ENCODE results near the gene MOB3B. TPM values are rescaled to one million over a fixed set of nuclear protein-coding genes. Genes with fewer than 3 reads are reported as not detected.

MOB3B gene
- total and polyA plus RNA-seq, 2 of the 13 experiments (the other 11 are each of a cell fraction or from before 2014, with no cell fraction given), result 0.03 to 0.09 TPM

GRCh38 chr9:27383524-27383923, 146.1 kb downstream of the MOB3B start:
- Histone ChIP-seq H3K79me2 (ENCODE audit: insufficient read depth, low read length) (no peaks in the 10 kb centered on the region), H3K9ac (ENCODE audit: insufficient read depth, low read depth, low read length) (no peak overlapping the region), H3K4me1 (ENCODE audit: insufficient read depth, low read length) (peaks cover 16% of the 10 kb centered on the region), H3K9me3 (ENCODE audit: low read length) (no peaks in the 10 kb centered on the region), H3K4me2 (ENCODE audit: low read depth, low read length) (no peak overlapping the region), H3K27ac (ENCODE audit: extremely low read length, insufficient read depth, low read length) (no peak overlapping the region), H3K27me3 (ENCODE audit: control insufficient read depth in 1 of 2, insufficient read depth in 2 of 2, low read length in 2 of 2) (peaks cover 0 to 5% of the 10 kb centered on the region in 2 experiments; a peak in 1 of 5 replicates), H3K4me3 (replicated peaks in 1 of 3; ENCODE audit: insufficient read depth in 1 of 3, low read depth in 2 of 3, low read length in 3 of 3) (no peak overlapping the region), H3K36me3 (replicated peaks in 1 of 2; ENCODE audit: control insufficient read depth in 1 of 2, insufficient read depth in 2 of 2, low read length in 2 of 2) (no peaks in the 10 kb centered on the region), H4K20me1 (ENCODE audit: insufficient read depth, low read length) (no peaks in the 10 kb centered on the region), H2AFZ (ENCODE audit: low read length) (no peak overlapping the region)
- 83% methylated on average over 1 of the region's 1 CpG for WGBS (ENCODE audit: low lambda C conversion rate)
- no peak for TF ChIP-seq ZNF354B (CRISPR knock-in tag; IDR thresholded peaks at IDR 0.05)
- TF ChIP-seq BHLHE40 (IDR thresholded peaks at IDR 0.05; ENCODE audit: low read length), result no peak
- TF ChIP-seq NR2F2 (IDR thresholded peaks at IDR 0.05; ENCODE audit: borderline replicate concordance, low read depth), result no peak
- TF ChIP-seq MEIS1 (CRISPR knock-in tag; IDR thresholded peaks at IDR 0.05; ENCODE audit: borderline replicate concordance), result no peak
- TF ChIP-seq CCDC6 (CRISPR knock-in tag; IDR thresholded peaks at IDR 0.05), result no peak
- no peak for TF ChIP-seq HES4 (CRISPR knock-in tag; IDR thresholded peaks at IDR 0.05; ENCODE audit: borderline replicate concordance)
- TF ChIP-seq PAF1 (CRISPR knock-in tag; IDR thresholded peaks at IDR 0.05), result no peak
- TF ChIP-seq MXD1 (CRISPR knock-in tag; IDR thresholded peaks at IDR 0.05), result no peak
- no peak for TF ChIP-seq KAT2B (IDR thresholded peaks at IDR 0.05; ENCODE audit: borderline replicate concordance, low read depth, low read length)
- no peak for TF ChIP-seq LBX2 (CRISPR knock-in tag; IDR thresholded peaks at IDR 0.05; ENCODE audit: borderline replicate concordance)
- TF ChIP-seq SOX6 (IDR thresholded peaks at IDR 0.05), result no peak
- no peak for TF ChIP-seq SOX6 (CRISPR knock-in tag; IDR thresholded peaks at IDR 0.05)
- no peak for TF ChIP-seq SOX13 (IDR thresholded peaks at IDR 0.05)
- TF ChIP-seq SOX13 (CRISPR knock-in tag; conservative IDR thresholded peaks at IDR 0.05 in 1 of 2, IDR thresholded peaks at IDR 0.05 in 1 of 2), result no peak
- no peak for TF ChIP-seq MAZ (IDR thresholded peaks at IDR 0.05; ENCODE audit: borderline replicate concordance, low read depth, low read length)
- no peak for TF ChIP-seq MAZ (CRISPR knock-in tag; IDR thresholded peaks at IDR 0.05; ENCODE audit: low read depth)
- no peak for TF ChIP-seq CHCHD3 (CRISPR knock-in tag; IDR thresholded peaks at IDR 0.05)
- no TSS peak for BruUV-seq (replicated peaks)
- DNase-seq (ENCODE audit: low spot score), result no peak
- no peak for ATAC-seq
- intact Hi-C loops (cut with micrococcal nuclease; ENCODE audit: unreplicated experiment) (no loop called here), in situ Hi-C loops (cut with HindIII; ENCODE audit: extremely low pct_ligation_motif_present, low pct_unique_long_range_greater_than_20kb) (no loop called here)
- no peak for FAIRE-seq
- ChIA-PET CTCF (ENCODE audit: low intra/inter-chr PET ratio, low total read pairs) (no interaction called here), POLR2A (no interaction called here)

Data from HepG2 (cell line).